Lung (tissue), 12 donors: ENCODE results near the gene CPS1. TPM values are rescaled to one million over a fixed set of nuclear protein-coding genes. Genes with fewer than 3 reads are reported as not detected.

Source experiments
- ATAC-seq: fragments of 200-7000 bp; cut with Tn5 transposase; one replicate; pipeline ENCODE4 v1.9.1; 2020; ENCODE audit warnings: moderate number of reproducible peaks; ENCODE audit not compliant: insufficient read depth, low FRiP score
- DNase-seq, 3 donors: peaks; one replicate each; pipeline ENCODE4 v3.0.0-alpha.2; 2013 to 2017
- H3K27ac ChIP-seq, 2 donors: one replicate each; pipeline ENCODE4 v1.5.1; 2013; ENCODE audit warnings: mild to moderate bottlenecking in 2 of 2, moderate library complexity in 2 of 2, control low read depth in 1 of 2, inconsistent platforms in 1 of 2, low read depth in 1 of 2, low read length in 1 of 2
- H3K27me3 ChIP-seq, 3 donors: one replicate each; pipeline ENCODE4 v1.5.1; 2013; ENCODE audit warnings: low read length in 2 of 3; ENCODE audit not compliant: control insufficient read depth in 3 of 3, insufficient read depth in 3 of 3
- H3K36me3 ChIP-seq, 4 donors: one replicate each; pipeline ENCODE4 v1.5.1; 2013; ENCODE audit warnings: low read length in 4 of 4, mild to moderate bottlenecking in 1 of 4, moderate library complexity in 1 of 4; ENCODE audit not compliant: control insufficient read depth in 4 of 4, insufficient read depth in 4 of 4
- H3K4me1 ChIP-seq, 5 donors: one replicate each; pipeline ENCODE4 v1.5.1; 2013; ENCODE audit warnings: low read length in 5 of 5, mild to moderate bottlenecking in 2 of 5, moderate library complexity in 1 of 5; ENCODE audit not compliant: control insufficient read depth in 5 of 5, insufficient read depth in 5 of 5
- H3K4me3 ChIP-seq: one replicate; pipeline ENCODE4 v1.5.1; 2013; ENCODE audit warnings: mild to moderate bottlenecking, control low read depth, moderate library complexity
- H3K9ac ChIP-seq, 2 donors: one replicate each; pipeline ENCODE4 v1.5.1; 2013; ENCODE audit warnings: low read length in 2 of 2, control low read depth in 1 of 2; ENCODE audit not compliant: insufficient read depth in 1 of 2
- H3K9me3 ChIP-seq, 4 donors: one replicate each; pipeline ENCODE4 v1.5.1; 2013; ENCODE audit warnings: low read length in 3 of 4, mild to moderate bottlenecking in 1 of 4, moderate library complexity in 1 of 4; ENCODE audit not compliant: control insufficient read depth in 4 of 4, insufficient read depth in 3 of 4
- CTCF ChIP-seq: IDR thresholded peaks from 2 replicates; pipeline ENCODE4 v1.5.1; 2012; ENCODE audit warnings: mild to moderate bottlenecking; ENCODE audit errors: control extremely low read depth, extremely low read depth
- WGBS, 2 donors: extraction: QIAGEN DNeasy Blood & Tissue Kit; methylation state at CpG; one replicate each; pipeline ENCODE4 v1.1.7; 2013; 5-methylcytosine and 5-hydroxymethylcytosine counted together
- polyA plus RNA-seq, 2 donors: library from polyadenylated mRNA; stranded (reverse); fragments of 200-250 nt; gene quantifications; one replicate each; pipeline ENCODE4 v1.2.1, GENCODE V29; 2013
- total RNA-seq, 2 donors: library from RNA; depleted of rRNA in 1 of 2; stranded (reverse); fragments of >200 nt in 1 of 2; gene quantifications; one replicate each; pipeline ENCODE4 v1.2.1, GENCODE V29; 2014 to 2021
- donor health status: control.
- donor health status: control.
- donor health status: Bipolar disorder and iron deficiency.
- donor health status: healthy.
- donor health status: DM: yes; HTN: yes; CAD: no.

CPS1 gene
- total and polyA plus RNA-seq, 4 donors = 0.35 to 5.0 (median 1.9) TPM

- DNase-seq (peak in 2 of 3 donors; percentile 2 to 13), ATAC-seq (no peak)
- no peak overlapping the region for H3K4me3 ChIP-seq
- H3K27ac ChIP-seq = no peak overlapping the region
- TF ChIP-seq CTCF = no peak
- H3K9ac ChIP-seq = no peak overlapping the region
- no peaks in the 10 kb centered on the region for H3K9me3 ChIP-seq
- no peaks in the 10 kb centered on the region for H3K27me3 ChIP-seq
- WGBS, 2 donors = 81 to 87% methylated on average over 5 of the region's 5 CpGs
- peaks cover 0 to 5% (median 0%) of the 10 kb centered on the region in 5 donors for H3K4me1 ChIP-seq
- H3K36me3 ChIP-seq = no peaks in the 10 kb centered on the region
Measured at GRCh38 chr2:210546424-210547208, 9.8 kb upstream of the CPS1 start.

- no peak overlapping the region for H3K27ac ChIP-seq
- WGBS, 2 donors = 59 to 61% methylated on average over 2 of the region's 2 CpGs
Measured at GRCh38 chr2:210548031-210548430, 8.4 kb upstream of the CPS1 start.

GRCh38 chr2:210548878-210549384 is 7.5 kb upstream of the CPS1 start:
- Histone ChIP-seq H3K4me1 (no peaks in the 10 kb centered on the region), H3K27ac (no peak overlapping the region), H3K27me3 (no peaks in the 10 kb centered on the region), H3K9ac (no peak overlapping the region), H3K9me3 (no peaks in the 10 kb centered on the region), H3K4me3 (no peak overlapping the region), H3K36me3 (no peaks in the 10 kb centered on the region)
- no peak for TF ChIP-seq CTCF
- DNase-seq = no peak
- 81 to 82% methylated on average over 8 of the region's 8 CpGs for WGBS, 2 donors
- ATAC-seq = no peak

More at GRCh38 chr2:210548031-210548430, 8.4 kb upstream of the CPS1 start:
- H3K27me3 ChIP-seq = no peaks in the 10 kb centered on the region
- H3K4me3 ChIP-seq = no peak overlapping the region
- H3K9ac ChIP-seq = no peak overlapping the region
- ATAC-seq = no peak
- DNase-seq = no peak
- TF ChIP-seq CTCF = no peak
- H3K36me3 ChIP-seq = no peaks in the 10 kb centered on the region
- H3K9me3 ChIP-seq = no peaks in the 10 kb centered on the region
- no peaks in the 10 kb centered on the region for H3K4me1 ChIP-seq
